GM15510 (cell line): Measurements from ENCODE around the gene ITPR1.

ENCODE experiments used
- POLR2A ChIP-seq: IDR thresholded peaks from 3 replicates; pipeline ENCODE4 v1.6.1; 2011; ENCODE audit warnings: borderline replicate concordance; ENCODE audit not compliant: insufficient read length; ENCODE audit errors: extremely low read depth

The ITPR1 gene

DNA sequence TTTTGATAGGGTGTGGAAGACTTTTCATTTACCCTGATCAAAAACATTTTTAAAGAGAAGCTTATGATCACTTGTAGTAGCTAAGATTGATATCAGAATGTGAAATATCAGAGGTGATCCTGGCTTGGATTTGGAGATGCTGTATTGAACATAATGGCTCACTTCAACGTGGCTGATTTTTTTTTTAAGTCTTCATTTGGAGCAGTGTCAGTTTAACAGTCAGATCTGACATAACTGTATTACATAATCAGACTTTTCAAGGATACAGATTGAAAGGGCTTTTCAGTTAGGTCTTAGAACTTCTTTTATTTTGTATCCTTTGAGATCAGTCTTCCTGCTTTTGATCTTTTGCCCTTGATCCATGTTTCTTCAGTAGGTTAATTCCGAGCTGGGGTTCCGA lies 98.5 kb downstream of the ITPR1 start:
- no peak for TF ChIP-seq POLR2A

DNA sequence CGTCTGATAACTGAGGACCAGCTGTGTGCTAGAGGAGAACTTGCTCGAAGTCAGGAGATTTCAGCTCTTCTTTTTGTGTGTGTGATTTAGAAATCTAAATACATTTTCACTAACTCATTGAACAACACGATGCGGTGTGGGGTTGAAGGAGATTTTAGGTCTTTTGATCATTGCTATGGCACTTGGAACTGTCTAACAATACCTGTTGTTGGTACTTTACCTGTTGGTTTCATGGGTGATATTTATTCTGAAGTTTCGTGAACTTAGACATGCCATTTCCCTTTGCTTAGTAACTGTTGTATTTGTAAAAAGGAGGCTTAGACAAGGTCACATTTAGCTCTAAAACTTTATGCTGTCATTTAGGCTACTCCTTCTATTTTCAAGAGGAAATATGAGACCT lies 99.9 kb downstream of the ITPR1 start:
- TF ChIP-seq POLR2A, result no peak

DNA sequence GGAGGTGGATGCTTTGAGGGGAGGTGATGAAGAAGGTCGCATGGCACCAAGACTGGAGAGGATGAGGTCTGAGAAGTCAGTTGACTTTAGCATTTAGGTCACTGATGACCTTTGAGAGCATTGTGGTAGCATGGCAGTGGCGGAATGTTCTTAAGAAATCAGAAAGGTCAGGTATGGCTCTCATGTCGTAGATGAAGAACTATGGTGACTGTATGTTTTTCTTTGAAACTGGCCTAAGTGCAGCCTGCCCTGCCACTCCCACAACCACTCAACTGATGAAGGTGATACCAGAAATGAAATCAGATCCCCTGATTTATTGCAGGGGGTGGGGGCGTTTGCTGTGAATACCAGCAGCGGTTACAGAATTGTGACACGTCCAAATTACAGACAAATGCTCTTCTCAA lies 102.6 kb downstream of the ITPR1 start:
- no peak for TF ChIP-seq POLR2A

DNA sequence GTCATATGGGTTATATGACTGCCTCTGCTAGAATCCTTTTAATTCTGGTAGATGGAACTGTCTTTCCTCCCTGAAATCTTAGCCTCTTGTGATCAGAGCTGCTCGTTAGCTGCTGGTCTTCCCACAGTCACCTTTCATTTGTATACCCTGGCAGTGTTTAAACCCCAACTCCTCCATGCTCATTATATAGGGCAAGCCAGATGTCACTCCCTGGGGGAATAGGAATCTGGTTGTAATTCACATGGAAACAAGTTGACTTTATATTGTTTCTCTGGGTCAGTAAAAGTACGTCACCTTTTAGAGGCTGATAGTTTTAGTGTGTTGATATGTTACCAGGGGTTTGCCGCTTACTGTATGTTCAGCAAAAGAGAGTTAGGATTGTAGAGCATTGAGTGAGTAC lies 103.5 kb downstream of the ITPR1 start:
- TF ChIP-seq POLR2A, result no peak

DNA sequence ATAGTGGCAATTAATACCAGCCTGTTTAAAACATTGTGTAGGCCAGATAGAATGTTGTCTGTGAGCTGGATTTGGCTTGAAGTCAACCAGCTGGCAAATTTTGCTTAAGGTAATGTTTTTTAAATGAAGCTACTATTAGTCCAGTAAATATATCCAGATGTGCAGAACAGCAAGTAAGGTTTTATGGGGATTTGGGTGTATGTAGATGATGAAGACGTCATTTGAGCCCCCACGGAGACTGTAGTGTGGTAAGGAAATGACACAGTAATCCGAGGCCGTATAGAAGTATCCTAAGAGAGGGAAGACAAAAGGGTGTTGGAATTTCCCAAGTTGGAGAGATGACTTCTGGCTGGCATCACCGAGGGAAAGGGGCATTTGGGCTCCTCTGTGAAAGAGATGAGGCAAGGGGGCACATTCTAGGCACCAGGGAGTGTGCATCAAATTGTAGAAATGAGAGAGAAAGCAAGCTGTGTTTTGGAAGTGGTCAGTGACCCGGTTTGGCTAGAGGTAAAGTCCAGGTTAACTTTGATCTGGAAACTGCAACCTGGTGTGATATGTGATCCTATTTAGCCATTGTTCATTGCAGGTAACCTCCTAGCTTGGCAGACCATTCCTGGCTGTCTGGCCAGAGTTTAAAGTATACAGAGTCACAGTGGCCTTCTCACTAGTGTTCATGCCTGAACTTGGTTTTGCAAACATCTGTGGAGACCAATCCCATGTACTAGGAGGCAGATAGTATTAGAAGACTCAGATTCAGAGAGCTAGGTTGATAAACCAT lies 104.2 kb downstream of the ITPR1 start:
- no peak for TF ChIP-seq POLR2A

DNA sequence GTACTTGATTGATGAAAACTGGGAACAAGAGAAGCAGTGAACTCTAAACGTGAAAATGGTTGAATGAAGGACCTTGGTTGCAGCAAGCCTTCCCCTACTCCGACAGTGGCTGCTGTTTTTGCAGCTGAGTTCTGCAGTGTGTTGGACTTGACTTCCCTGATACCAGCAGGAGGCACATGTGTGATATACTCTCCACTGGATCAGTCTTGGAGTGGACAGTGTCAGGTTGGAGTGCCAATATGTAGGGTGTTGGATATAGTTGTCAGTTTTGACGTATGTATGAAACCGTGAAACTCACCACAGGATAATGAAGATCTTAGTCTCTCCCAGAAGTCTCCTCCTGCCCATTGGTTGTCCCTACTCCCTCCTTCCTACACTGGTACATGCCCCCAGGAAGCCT lies 106.5 kb downstream of the ITPR1 start:
- TF ChIP-seq POLR2A, result no peak

DNA sequence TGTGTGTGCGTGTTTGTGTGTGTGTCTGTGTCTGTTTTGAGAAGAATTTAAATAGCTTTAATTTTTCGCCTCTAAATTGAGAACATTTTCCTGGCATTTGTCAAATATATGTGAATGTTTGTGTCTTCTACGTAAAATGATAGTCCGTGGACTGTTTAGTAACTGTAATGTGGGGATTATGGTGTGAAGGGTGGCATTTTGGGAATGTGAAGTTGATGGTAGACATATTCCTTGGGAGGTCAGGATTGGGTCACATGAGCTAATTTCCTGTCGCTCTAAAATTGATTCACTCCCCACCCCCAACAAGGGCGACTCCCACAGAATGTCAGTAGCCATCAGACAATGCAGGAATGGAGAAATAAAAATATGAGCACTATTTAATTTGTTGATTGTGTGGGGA lies 107.3 kb downstream of the ITPR1 start:
- TF ChIP-seq POLR2A, result no peak

DNA sequence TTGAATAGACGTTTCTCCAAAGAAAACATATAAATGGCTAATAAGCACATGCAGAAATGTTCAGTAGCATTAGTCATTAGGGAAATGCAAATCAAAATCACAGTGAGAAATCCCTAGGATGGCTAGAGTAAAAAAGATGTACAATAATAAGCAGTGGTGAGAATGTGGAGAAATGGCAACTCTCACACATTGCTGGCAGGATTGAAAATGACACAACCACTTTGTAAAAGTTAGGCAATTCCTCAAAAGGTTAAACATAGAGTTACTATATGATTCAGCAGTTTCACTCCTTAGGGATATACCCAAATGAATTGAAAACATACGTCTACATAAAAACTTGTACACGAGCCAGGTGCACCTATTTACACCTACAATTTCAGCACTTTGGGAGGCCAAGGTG lies 108.7 kb downstream of the ITPR1 start:
- no peak for TF ChIP-seq POLR2A

DNA sequence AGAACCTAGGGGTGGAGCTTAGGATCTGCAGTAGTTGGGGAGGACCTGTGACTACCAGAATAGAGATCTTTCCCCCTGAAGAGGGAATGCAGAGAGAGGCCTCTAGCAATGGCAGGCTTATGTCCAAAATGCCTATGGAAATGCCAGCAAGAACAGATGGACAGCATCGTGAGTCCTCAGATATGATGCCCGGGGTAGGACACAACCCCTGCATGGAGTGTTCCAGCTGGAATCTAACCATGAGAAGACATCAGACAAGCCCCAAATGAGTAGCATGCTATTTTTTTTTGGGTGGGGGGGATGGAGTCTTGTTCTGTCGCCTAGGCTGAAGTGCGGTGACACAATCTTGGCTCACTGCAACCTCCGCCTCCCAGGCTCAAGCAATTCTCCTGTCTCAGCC lies 111.5 kb downstream of the ITPR1 start:
- no peak for TF ChIP-seq POLR2A

DNA sequence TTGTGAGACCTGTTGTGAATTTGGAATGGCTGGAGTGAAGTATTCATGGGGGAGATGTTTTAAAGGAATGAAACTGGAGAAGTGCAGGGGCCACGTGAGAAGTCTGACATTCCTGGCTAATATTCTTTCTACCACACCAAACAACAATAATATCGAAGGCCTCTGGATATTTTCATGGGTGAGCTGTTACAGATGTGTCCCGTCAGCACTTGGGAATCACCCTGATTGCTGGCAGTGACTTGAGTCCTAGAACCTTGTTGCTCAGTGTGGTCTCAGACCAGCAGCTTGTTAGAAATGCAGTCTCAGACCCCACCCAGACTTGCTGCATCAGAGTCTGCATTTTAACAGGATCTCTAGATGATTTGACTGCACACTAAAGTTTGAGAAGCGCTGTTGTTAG lies 113.8 kb downstream of the ITPR1 start:
- no peak for TF ChIP-seq POLR2A

DNA sequence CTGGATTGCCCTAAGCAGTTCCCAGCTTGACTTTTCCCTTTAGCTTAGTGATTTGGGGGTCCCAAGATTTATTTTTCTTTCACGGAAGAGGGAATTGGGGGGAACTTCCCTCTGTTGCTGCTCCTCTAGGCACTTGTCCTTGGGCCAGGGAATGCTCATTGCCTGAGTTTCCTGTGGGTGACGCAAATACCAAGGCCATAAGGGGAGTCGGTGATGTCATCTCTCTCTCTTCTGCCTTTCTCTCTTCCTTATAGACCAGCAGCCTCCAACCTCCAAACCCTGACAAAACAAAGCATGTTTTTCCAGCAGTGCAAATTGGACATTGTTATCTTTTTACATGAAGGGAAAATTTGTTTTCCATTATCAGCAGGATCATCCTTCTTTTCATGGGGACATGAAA lies 120.2 kb downstream of the ITPR1 start:
- no peak for TF ChIP-seq POLR2A

DNA sequence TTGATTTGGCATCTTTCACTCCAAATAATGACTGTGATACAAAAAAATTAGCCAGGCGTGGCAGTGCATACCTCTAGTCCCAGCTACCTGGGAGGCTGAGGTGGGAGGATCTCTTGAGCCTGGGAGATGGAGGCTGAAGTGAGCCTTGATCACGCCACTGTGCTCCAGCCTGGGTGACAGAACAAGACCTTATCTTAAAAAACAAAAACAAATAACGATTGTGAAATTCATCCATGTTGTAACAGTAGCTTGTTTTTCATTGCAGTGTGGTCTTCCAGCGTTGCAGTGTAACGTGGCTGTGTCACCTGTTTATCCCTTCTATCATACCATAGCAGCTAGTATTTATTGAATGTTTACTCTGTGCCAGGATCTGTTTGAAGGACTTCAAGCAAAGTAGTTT lies 120.9 kb downstream of the ITPR1 start:
- TF ChIP-seq POLR2A, result no peak

DNA sequence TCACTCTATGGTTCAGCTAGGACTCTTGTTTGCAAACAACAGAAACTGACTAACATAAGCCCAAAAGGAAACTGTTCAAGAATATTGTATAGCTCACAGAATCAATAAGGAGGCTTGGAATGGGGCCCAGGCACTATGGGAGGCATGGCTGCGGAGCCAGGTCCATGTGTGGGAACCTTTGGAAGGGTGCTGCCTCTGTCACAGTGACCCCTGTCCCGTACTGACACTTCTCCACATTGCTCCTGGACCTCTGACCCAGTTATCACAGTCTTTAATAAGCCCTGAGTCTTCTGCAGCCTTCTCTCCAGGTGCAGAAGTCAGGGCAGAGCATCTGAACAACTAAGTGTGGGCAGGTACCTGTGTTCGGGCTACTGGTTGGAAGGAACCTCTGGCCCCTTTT lies 121.8 kb downstream of the ITPR1 start:
- no peak for TF ChIP-seq POLR2A

DNA sequence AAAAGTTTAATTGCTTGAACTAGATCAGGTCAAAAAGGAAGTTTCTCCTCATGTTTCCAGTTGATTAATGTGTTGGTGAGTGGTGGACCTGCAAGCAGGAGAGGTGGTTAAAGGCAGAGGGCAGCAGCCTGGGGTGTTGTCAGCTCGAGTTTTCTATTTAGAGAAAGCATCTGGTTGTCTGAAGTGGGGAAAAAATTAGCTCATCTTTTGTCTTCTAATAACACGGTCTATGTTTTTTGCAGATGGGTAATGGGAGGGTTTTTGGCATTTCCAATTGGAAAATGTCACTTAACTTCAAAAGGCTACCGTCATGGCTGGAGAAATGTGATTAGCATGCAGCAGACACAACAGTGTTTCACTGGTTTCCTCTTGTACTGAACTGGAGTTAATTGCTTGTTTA lies 122.6 kb downstream of the ITPR1 start:
- no peak for TF ChIP-seq POLR2A

DNA sequence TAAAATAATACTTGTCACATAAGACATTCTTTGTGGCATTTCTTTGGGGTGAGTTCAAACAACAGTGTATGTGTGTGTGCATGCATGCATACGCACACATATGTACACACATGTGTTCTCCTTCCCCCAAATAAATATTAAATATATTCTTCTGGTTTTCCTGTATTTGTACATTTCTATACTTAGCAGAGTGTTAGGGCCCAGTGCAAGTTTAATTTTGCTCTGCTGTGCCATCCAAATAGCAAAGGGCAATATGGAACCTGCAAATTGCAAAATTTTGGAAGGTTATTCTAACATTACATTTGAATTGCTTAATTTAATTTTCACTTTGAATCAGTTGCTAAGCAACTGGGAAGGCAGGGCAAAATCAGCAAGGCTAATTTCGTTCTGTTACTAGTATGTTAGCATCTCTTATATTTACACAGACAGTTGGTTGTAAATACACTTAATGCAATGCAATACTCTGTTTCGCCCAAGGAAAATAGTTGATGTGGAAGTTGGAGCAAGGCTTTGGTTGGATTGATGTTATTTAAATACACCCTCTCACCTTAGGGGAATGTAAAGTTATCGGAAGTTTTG lies 130.4 kb downstream of the ITPR1 start:
- no peak for TF ChIP-seq POLR2A

DNA sequence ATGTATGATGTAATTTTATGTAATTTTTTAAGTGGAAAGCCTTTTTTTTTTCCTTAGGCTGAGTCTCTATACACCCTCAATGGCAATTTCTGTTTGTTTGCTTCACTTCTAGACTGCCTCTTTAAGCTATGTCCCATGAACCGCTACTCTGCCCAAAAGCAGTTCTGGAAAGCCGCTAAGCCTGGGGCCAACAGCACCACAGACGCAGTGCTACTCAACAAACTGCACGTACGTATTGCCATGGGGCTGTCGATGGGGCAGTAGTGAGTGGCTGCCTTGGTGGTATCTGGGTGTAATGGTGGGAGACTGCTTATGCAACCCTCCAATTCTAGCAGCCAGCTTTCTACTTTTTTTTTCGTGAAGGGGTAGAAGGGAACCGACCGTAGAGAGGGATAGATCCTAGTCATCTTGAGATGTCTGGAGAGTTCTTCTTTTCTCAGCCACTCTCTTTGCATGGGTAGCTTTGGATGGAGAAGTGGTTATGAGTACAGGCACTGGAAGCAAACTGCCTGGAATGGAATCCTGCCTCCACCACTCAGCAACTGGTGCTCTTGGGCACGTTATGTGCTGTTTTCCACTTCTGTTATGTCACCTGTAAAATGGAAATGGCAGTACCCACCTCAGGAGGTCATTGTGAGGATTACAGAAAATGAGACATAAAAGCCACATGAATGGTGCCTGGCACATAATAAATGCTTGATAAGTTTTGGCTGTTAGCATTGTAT lies 134.7 kb downstream of the ITPR1 start:
- TF ChIP-seq POLR2A, result no peak
